Suppressor macrophage treated with lipopolysaccharide for 4 hours (primary cell): ENCODE measurements around the gene SCARF2.
"Not testable (repeated sequence)": the region's sequence is repeated elsewhere in the genome, so short reads cannot be mapped to it uniquely, and the experiment has no call there.

Source experiments
- DNase-seq: peaks from one replicate; pipeline ENCODE4 v3.0.0-alpha.2; 2020

SCARF2 gene

DNA sequence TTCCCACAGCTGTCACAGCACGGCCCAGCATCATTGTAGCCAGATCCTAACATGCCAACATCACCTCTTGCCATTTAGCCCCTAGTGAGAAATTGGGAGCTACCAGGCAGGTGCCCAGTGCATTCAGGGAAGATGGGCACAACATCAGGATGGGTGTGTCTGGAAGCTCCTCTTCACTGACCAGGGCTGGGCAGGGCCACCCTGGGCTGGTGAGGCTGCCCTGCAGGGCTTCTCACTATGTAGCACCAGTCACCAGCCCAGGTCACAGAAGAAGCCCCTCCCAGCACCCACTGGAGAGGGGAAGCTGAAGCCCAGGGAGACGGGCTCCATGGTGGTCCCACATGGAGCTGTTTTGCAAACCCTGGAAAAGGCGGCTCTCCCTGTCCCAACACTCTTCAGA, 29.8 kb downstream of the SCARF2 start:
- DNase-seq: no peak

DNA sequence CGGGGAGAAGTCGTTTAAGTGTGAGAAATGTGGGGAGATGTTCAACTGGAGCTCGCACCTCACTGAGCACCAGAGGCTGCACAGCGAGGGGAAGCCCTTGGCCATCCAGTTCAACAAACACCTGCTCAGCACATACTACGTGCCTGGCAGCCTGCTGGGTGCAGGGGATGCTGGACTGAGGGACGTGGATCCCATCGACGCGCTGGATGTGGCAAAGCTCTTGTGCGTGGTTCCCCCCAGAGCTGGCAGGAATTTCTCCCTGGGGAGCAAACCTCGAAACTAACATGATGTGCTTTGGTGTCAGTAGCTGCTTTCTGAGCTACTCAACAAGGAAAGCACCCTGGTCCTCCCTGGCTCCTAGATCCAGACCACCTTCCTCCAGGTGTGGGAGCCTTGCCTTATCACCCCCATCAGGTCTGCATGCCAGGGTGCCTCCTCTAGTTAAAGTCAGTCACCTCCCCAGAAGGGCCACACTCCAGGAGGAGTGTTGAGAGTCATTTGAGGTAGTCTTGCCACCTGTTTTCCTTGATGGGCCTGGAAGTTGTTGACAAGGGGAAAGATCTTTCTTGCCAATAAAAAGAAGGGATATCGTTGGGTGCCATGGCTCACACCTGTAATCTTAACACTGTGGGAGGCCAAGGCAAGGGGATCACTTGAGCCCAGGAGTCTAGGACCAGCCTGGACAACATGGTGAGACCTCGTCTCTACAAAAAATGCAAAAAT, 30.8 kb downstream of the SCARF2 start:
- no peak for DNase-seq

DNA sequence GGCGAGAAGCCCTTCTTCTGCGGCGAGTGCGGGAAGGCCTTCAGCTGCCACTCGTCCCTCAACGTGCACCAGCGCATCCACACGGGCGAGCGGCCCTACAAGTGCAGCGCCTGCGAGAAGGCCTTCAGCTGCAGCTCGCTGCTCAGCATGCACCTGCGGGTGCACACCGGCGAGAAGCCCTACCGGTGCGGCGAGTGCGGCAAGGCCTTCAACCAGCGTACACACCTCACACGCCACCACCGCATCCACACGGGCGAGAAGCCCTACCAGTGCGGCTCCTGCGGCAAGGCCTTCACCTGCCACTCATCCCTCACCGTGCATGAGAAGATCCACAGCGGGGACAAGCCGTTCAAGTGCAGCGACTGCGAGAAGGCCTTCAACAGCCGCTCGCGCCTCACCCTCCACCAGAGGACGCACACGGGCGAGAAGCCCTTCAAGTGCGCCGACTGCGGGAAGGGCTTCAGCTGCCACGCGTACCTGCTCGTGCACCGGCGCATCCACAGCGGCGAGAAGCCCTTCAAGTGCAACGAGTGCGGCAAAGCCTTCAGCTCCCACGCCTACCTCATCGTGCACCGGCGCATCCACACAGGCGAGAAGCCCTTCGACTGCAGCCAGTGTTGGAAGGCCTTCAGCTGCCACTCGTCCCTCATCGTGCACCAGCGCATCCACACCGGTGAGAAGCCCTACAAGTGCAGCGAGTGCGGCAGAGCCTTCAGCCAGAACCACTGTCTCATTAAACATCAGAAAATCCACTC, 31.5 kb downstream of the SCARF2 start:
- no peak for DNase-seq

DNA sequence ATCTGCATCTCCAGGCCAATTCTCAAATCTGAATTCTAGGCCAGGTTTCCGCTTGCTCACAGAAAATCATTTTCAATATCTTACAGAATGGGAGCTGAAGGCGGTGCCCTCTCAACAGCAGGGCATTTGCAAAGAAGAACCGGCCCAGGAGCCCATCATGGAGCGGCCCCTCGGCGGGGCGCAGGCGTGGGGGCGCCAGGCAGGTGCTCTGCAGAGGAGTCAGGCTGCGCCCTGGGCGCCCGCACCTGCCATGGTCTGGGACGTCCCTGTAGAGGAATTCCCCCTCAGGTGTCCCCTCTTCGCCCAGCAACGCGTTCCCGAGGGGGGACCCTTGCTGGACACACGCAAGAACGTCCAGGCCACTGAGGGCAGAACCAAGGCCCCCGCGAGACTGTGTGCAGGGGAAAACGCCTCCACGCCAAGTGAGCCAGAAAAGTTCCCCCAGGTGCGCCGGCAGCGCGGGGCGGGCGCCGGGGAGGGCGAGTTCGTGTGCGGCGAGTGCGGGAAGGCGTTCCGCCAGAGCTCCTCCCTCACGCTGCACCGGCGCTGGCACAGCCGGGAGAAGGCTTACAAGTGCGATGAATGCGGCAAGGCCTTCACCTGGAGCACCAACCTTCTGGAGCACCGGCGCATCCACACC, 32.2 kb downstream of the SCARF2 start:
- no peak for DNase-seq

DNA sequence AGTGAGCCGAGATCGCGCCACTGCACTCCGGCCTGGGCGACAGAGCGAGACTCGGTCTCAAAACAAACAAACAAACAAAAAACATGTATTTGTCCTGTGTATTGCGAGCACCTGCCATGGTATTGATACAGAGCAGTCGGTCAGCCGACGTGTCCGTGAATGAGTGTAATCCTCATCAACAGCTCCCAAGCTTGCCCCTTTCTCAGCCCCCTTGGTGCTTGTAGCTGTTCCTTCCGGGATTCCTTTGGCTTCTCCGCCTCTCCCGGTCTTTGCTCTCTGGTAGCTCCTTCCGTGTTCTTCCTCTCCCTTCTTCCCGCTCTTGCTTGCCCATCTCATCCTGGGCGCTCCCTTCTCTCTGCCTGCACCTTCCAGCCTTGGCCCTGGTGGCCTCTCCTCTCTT, 32.7 kb downstream of the SCARF2 start:
- DNase-seq: no peak

DNA sequence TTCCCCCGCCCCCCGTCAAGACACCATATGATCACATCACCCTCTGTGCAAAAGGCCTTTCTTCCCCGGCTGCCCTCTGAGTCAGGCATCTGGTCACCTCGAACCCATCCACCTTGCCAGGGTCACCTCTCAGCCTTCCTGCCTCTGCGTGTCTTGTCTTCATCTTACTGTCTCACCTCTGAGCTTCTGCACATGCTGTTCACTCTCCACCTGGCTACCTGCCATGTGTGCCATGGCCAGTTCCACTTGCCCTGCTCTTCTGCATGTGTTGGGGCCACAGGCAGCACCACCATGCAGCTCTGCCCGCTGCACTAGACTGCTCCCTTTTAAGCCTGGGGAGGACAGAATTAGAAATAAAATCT, 33.9 kb downstream of the SCARF2 start:
- DNase-seq: no peak

DNA sequence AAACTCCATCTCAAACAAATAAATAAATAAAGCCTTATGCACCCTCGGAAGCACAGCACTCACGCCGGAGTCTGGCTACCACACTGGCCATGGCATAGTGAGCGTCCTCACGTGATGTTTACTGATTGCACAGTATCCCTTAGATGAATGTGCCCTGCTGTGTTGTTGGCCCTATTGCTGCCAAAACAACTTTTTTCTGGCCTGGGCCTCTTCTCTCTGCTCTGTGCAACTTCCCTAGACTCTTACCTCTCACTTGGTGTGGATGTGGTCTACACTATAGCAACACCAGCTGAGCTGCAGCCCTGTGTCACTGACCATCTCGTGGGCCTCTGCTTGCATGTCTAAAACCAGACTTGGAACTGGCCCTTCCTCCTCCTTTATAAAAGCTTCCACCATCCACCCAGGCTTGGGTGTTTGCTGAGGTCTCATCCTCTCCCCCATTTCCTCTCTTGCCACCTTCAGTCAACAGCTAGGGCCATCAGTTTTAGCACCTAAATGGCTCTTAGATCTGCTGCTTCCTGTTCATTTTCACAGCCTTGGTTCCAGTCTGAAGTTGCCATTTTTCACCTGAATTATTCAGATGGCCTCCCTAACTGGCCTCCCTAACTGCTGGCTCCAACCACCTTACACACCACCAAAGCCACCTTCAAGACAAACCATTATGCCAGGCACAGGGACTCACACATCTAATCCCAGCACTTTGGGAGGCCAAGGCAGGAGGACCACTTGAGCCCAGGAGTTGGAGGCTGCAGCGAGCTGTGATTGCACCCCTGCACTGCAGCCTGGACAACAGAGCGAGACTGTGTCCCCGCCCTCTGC, 34.5 kb downstream of the SCARF2 start:
- DNase-seq: no peak

DNA sequence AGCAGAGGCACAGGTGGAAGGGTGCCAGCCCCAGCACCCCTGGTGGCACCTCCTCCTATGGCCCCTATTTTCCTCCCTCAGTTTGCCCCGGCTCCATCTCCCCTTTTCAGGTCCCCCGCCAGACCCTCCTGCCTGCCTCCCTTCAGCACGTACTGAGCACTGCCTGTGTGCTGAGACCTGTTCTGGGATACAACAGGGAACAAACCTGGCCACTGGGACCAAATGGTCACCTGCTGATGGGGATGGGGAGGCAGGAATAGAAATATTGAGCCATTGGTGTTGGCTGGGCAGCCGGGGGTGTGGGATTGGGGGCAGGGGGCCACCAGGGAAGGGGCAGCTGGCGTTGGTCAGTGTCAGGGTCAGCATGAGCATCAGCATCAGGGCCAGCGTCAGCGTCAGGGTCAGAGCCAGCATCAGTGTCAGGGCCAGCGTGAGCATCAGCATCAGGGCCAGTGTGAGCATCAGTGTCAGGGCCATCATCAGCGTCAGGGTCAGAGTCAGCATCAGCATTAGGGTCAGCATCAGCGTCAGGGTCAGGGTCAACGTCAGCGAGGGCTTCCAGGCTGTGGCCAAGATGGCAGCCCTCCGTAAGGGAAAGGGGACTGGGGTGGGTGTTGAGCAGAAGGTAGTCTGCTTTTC, 36.1 kb downstream of the SCARF2 start:
- no peak for DNase-seq

DNA sequence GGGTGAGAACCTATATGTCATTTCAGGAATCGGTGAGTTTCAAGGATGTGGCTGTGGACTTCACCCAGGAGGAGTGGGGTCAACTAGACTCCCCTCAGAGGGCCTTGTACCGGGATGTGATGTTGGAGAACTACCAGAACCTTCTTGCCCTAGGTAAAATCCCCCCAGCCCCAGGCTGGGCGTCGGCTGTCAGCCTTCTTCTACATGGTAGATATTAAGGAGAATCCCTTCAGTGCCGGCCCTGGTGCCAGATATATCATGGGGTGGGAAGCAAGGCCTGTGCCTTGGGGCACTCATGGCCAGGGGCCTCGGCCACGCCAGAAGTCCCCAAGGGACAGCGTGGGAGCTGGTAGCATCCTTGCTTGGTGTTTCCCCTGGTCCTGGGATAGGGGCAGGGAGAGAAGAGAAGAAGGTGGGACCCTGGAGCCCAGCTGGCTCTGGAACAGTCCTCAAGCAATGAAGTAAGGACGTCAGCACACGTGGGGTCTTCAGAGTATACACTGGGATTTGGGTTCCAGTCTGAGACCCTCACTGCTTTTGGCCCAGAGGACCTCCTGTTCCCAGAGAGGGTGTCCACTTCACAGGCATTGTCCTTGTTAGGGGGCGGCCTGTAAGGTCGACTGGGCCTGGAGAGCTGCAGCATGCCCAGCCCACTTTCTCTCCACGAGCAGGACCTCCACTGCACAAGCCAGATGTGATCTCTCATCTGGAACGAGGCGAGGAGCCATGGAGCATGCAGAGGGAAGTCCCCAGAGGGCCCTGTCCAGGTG, 36.8 kb downstream of the SCARF2 start:
- DNase-seq: no peak

DNA sequence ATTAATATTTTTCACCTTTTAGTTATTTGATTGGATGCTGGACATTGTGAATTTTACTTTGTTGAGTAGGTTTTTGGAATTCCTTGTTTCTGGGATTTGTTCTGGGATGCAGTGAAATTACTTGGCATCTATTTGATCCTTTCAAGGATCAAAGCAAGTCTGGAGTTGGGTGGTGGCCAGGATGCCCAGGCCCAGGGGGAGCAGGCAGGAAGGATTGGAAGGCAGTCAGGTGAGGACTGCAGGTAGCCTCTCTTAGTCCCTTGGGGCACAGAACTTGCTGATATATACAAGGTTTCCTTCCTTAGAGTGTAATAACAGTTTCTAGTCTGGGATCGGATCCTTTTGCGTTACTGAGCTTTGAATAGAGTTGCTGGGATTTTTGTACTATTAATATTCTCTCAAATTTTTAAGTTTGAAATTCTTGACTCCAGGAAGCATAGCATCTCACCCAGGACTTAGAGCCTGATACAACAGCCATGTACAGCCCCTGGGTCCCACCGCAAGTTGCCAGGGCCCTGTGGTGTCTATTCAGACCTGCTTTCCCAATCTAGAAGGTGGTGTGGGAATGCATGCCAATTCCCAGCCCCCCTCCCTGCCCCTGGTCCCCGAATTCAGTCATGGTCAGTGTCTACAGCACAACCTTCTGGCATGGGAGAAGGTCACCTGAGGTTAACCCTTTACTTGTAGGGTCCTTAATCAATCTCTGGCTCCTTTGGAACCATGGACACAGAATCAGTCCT, 37.6 kb downstream of the SCARF2 start:
- no peak for DNase-seq

DNA sequence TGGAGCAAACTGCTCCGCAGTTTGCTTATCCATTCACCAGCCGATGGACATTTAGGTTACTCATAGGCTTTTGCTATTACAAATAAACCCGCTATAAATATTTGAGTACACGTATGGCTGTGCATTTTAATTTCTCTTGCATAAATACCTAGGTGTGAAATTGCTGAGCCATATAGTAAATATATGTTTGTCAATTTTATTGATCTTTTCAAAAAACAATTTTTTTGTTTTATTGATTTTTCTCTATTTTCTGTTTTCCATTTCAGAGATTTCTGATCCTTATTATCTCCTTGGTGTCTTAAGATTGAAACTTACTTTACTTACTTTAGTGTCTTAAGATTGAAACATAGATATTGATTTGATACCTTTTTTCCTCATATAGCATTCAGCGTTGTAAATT, 39.2 kb downstream of the SCARF2 start:
- no peak for DNase-seq

DNA sequence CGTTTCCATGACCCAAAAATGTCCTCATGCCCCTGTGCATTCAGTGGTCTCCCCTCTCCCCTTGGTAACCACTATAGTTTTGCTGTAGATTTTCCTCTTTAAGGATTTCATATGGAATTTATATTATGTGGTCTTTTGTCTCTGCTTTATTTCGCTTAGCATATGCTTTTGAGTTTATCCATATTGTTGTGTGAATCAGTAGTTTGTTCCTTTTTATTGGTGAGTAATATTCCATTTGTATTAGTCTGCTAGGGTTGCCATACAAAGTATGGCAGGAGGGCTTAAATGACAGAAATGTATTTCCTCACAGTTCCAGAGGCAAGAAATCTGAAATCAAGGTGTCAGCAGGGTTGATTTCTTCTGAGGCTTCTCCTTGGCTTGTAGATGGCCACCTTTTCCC, 40.1 kb downstream of the SCARF2 start:
- no peak for DNase-seq

DNA sequence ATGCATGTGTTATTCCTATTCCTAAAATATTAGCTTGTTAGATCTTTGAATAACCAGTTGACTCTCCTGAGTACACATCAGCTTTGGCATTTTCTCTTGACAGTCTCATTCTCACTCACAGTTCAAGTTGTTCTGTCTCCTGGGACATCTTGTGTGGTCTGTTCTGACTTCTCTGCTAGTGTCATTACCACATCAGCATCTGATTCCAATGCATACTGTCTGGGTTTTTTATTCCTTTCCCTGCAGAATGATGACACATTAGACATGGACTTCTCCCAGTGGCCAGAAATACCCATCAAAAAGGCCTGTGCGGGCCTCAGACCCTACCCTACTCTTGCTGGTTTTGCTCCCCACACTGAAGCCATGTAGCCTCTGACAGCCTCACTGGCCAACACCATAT, 41.0 kb downstream of the SCARF2 start:
- no peak for DNase-seq

DNA sequence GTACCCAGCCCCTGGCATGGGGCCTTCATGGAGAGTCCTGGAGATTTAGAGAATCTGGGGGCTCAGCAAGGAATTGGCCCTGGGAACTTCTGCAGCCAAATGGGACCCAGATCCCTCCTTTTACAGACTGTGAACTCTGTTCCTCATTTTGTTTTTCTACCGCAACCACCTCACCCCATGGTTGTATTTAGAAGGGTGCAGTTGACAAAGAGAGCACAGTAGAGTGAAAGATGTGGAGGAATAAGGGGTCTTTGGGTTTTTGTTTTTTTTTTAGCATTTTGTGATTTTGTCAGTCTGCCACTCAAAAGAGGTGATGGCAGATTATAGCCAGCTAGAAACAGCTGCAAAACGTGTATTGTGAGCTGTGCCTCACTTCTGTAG, 41.7 kb downstream of the SCARF2 start:
- DNase-seq: no peak

DNA sequence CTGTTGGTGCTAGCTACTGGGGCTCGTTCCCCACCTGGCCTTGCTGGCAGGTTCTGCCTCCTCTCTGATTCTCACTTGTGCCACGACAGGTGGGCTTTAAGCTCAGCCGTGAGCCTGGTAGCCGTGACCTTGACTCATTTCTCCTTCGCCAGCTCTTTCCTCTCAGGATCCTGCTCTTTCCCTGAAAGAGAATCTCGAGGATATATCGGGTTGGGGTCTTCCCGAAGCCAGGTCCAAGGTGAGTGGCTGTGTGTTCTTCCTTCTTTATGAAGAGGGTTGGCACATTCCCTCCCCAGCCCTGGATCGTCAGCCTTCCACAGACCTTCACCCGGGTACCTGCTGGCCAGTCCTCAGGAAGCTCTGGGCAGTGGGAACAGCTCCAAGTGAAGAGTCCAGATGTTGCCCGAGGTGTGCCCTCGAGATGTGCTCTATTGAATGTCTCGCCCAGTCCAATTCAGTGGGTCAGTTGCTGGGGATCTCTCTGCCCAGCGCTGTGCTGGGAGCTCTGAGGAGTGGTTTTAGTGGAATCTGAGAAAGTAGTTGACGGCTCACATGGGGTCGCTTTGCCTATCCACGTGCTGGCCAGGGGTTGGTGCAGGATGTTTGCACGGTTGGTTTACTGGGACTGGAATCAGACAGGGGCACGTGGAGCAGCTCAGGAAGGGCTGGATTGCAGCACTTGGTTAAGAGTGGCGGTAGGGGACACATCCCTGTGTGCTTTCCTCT, 42.3 kb downstream of the SCARF2 start:
- no peak for DNase-seq

DNA sequence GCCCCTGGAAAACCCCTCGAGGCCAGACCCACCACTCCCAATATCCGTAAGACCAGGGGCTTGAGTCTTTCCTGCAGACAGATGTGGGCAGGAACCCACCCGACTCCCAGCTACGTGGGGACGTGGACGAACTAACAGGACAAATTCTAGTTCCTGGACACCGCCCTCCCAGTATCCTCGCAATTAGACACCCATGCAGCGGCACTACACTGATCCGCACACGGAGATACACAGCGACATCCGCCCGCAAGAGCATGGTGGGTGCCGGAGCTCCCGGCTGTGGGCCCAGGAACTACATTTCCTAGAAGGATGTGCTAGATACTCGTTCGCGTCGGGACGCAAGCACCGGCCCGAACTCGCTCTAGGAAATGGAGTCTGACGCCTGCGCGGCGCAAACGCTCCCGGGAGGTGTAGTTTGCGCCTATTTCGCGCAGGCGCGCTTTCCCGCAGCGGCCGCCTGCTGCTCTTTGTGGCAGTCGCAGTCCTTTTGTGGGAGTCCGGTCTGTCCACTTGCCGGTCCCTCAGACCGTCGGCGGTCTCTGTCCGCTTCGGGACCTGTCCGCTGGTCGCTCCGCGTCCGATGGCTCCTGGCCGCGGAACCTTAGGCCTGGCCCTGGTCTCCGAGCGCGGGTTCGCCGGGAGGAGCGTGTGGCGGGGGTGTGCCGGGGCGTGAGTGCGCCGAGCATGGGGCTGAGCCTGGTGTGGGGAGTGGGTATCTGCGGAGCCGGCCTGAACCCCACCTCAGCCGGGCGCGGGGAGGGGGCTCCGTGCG, 43.7 kb downstream of the SCARF2 start, which contains the start of gene ZNF74:
TSS of gene ZNF74 (plus strand) at position 447 of the 772 bp plus-strand sequence. CDS start 478 bp downstream, outside the sequence.
- DNase-seq: peak; percentile 92

DNA sequence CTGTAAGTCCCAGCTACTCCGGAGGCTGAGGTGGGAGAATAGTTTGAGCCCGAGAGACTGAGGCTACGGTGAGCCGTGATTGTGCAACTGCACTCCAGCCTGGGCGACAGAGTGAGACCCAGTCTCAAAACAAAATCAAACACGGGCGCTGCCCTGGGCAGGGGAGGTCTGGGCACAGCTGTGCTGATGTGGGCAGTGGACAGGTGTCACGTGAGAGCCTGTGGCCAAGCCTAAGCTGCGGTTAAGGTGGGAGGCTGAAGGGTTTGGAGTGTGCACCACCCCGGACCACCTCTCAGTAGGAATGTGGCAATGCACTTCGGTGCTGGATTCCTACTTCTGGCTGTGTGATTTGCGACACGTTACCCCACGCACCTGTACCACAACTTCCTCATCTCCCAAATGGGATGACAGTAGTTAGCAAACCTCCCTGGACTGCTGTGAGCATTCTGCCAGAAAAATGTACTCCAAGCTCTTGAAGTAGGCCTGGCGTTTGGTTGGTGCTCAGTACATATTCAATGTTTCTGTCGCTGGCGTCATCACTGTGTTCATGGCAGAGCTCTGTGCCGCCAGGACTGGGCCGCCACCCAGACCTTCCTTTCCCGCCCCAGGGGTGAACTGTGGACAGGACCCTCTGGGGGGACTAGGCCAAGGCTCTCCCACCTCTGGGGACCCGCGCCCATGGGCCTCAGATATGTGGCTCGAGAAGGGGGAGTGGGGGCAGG, 44.5 kb downstream of the SCARF2 start:
- DNase-seq: no peak

DNA sequence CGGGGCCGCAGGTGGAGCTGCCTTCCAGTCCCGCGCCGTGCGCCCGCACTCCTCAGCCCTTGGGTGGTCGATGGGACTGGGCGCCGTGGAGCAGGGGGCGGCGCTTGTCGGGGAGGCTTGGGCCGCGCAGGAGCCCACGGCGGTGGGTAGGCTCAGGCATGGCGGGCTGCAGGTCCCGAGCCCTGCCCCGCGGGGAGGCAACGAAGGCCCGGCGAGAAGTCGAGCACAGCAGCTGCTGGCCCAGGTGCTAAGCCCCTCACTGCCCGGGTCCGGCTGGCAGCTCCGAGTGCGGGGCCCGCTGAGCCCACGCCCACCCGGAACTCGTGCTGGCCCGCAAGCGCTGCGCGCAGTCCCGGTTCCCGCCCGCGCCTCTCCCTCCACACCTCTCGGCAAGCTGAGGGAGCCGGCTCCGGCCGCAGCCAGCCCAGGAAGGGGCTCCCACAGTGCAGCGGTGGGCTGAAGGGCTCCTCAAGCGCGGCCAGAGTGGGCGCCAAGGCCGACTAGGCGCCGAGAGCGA, 45.2 kb downstream of the SCARF2 start:
- DNase-seq: not testable (repeated sequence)

DNA sequence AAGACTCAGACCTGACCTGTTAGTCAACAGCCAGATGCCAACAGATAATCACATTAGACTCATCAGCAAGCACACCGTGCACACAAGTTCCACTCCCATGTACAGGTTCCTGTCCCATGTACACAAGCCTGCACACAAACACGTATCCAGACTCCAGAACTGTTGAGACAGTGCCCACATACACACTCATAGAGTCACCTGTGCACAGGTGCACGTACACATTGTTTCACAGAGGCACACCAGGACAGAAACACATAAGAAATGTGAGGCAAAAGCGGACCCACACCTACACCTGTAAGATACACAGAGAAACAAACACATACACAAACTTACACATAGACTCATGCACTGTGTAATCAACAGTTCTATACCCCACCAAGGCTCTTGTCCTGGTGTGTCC, 46.4 kb downstream of the SCARF2 start:
- no peak for DNase-seq
